ENCODE data around the gene LBX2. TPM values are rescaled to one million over a fixed set of nuclear protein-coding genes. Genes with fewer than 3 reads are reported as not detected.

The LBX2 gene
- total and polyA plus RNA-seq, 2 experiments from 2014 or later = 0.24 to 0.57 TPM

GRCh38 chr2:74505448-74506246 lies 6.2 kb upstream of the LBX2 start:
- no peak overlapping the region for H2AFZ ChIP-seq
- H3K9me3 Mint-ChIP-seq = no peaks in the 10 kb centered on the region; the same call in 1 of the 3 replicates
- H3K27me3 ChIP-seq (ENCODE audit: insufficient read depth) = peaks cover 92% of the 10 kb centered on the region
- peaks cover 6% of the 10 kb centered on the region for H4K20me1 ChIP-seq (replicated peaks; ENCODE audit: insufficient read depth)
- peaks cover 28% of the 10 kb centered on the region for H3K36me3 Mint-ChIP-seq (ENCODE audit: low read depth)
- H3K36me3 ChIP-seq (ENCODE audit: insufficient read depth) = peaks cover 7% of the 10 kb centered on the region; the same call in 1 of the 2 replicates
- no peaks in the 10 kb centered on the region for H3K9me2 ChIP-seq (ENCODE audit: insufficient read depth)
- H3K4me3 ChIP-seq = no peak overlapping the region
- peaks cover 44% of the 10 kb centered on the region for H3K4me1 Mint-ChIP-seq
- no peak overlapping the region for H3K27ac Mint-ChIP-seq
- TF ChIP-seq EZH2 (IDR thresholded peaks at IDR 0.05; ENCODE audit: low read depth, unreplicated experiment) = no peak
- no peak for TF ChIP-seq JUNB (IDR thresholded peaks at IDR 0.05; ENCODE audit: unreplicated experiment)
- no peak for TF ChIP-seq ZNF114 (CRISPR knock-in tag; IDR thresholded peaks at IDR 0.05)
- no peak for TF ChIP-seq REST (IDR thresholded peaks at IDR 0.05; ENCODE audit: unreplicated experiment)
- H3K4me3 Mint-ChIP-seq = no peak overlapping the region; the same call in 2 of the 3 replicates
- peaks cover 20% of the 10 kb centered on the region for H3F3A ChIP-seq (replicated peaks; ENCODE audit: low read depth)
- no peak overlapping the region for H3K4me2 ChIP-seq
- no peak for ATAC-seq
- H3K27me3 Mint-ChIP-seq (ENCODE audit: insufficient read depth, low read depth, poor library complexity) = peaks cover 96% of the 10 kb centered on the region
- peaks cover 36% of the 10 kb centered on the region for H3K4me1 ChIP-seq (ENCODE audit: insufficient read depth)
- H3K79me2 ChIP-seq (replicated peaks; ENCODE audit: insufficient read depth) = peaks cover 8% of the 10 kb centered on the region
- no peak for DNase-seq (ENCODE audit: low spot score)
- no peak overlapping the region for H3K27ac ChIP-seq (ENCODE audit: low read depth)

DNA sequence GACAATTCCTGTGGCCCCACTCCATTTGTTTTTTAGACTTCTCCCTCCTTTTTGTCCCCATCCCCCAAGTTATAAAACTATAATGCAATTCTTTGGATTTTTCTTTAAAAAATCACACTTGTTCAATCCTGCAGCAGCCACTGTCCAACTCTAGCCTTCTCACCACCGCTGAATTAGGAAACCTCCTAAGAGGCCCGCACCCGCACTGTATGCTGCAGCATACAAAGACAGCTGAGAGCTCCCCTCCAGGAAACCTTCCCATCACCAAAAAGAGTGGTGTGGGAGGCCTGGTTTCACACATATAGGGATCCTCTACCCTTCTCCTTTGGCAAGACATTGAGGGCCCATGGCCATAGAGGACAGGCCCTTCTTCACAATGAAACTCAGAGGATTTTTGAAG lies 5.2 kb upstream of the LBX2 start:
- H4K20me1 ChIP-seq (replicated peaks; ENCODE audit: insufficient read depth) = peaks cover 11% of the 10 kb centered on the region
- no peaks in the 10 kb centered on the region for H3K9me2 ChIP-seq (ENCODE audit: insufficient read depth)
- no peak overlapping the region for H3K27ac ChIP-seq (ENCODE audit: low read depth)
- peak overlapping the region; percentile 95 for H3K4me2 ChIP-seq
- H3K27ac Mint-ChIP-seq = no peak overlapping the region
- peak overlapping the region; percentile 71; the same call in 1 of the 2 replicates for H3K4me3 ChIP-seq
- H3K4me1 Mint-ChIP-seq = peaks cover 53% of the 10 kb centered on the region
- peaks cover 7% of the 10 kb centered on the region; the same call in 1 of the 2 replicates for H3K36me3 ChIP-seq (ENCODE audit: insufficient read depth)
- no peak for DNase-seq (ENCODE audit: low spot score)
- H3F3A ChIP-seq (replicated peaks; ENCODE audit: low read depth) = peaks cover 29% of the 10 kb centered on the region
- H3K4me1 ChIP-seq (ENCODE audit: insufficient read depth) = peaks cover 46% of the 10 kb centered on the region
- peak overlapping the region; percentile 86 for H3K4me3 Mint-ChIP-seq
- H3K27me3 Mint-ChIP-seq (ENCODE audit: insufficient read depth, low read depth, poor library complexity) = peaks cover 96% of the 10 kb centered on the region
- no peaks in the 10 kb centered on the region; the same call in 1 of the 3 replicates for H3K9me3 Mint-ChIP-seq
- peaks cover 8% of the 10 kb centered on the region for H3K79me2 ChIP-seq (replicated peaks; ENCODE audit: insufficient read depth)
- no peak for ATAC-seq
- no peak overlapping the region for H2AFZ ChIP-seq
- peaks cover 28% of the 10 kb centered on the region for H3K36me3 Mint-ChIP-seq (ENCODE audit: low read depth)
- H3K27me3 ChIP-seq (ENCODE audit: insufficient read depth) = peaks cover 92% of the 10 kb centered on the region
- TF ChIP-seq ZNF114 (CRISPR knock-in tag; IDR thresholded peaks at IDR 0.05) (no peak), CTCF (conservative IDR thresholded peaks at IDR 0.05; ENCODE audit: low read depth in 2 of 2) (no peak), REST (IDR thresholded peaks at IDR 0.05; ENCODE audit: unreplicated experiment) (no peak), CREB1 (CRISPR knock-in tag; IDR thresholded peaks at IDR 0.05; ENCODE audit: low read depth) (no peak), EZH2phosphoT487 (IDR thresholded peaks at IDR 0.05; ENCODE audit: unreplicated experiment) (no peak), ZNF331 (CRISPR knock-in tag; IDR thresholded peaks at IDR 0.05; ENCODE audit: low read depth) (no peak)
